Keratinocyte (primary cell): ENCODE measurements around the gene ECEL1. TPM values are rescaled to one million over a fixed set of nuclear protein-coding genes. Genes with fewer than 3 reads are reported as not detected.

ENCODE experiments used
- DNase-seq: peaks from one replicate; pipeline ENCODE4 v3.0.0-alpha.2; 2011; ENCODE audit warnings: low read depth, missing footprints, low spot score
- FAIRE-seq: peaks from 2 replicates; lab custom pipeline; 2011; peaks lifted over from hg19 to GRCh38; lab: Jason Lieb, UNC
- H2AFZ ChIP-seq: 2 replicates; pipeline ENCODE4 v1.6.0; 2012; ENCODE audit warnings: low read length, control low read depth, inconsistent platforms; ENCODE audit not compliant: control insufficient read depth
- H3K27ac ChIP-seq: 2 replicates; pipeline ENCODE4 v1.5.1; 2011; ENCODE audit warnings: low read length; ENCODE audit not compliant: control insufficient read depth, insufficient read depth
- H3K27me3 ChIP-seq: 3 replicates; pipeline ENCODE4 v1.6.0; 2011; ENCODE audit warnings: low read length; ENCODE audit not compliant: control insufficient read depth, insufficient read depth; ENCODE audit errors: extremely low read depth
- H3K36me3 ChIP-seq, 2 experiments: 2 replicates in 1 of 2; 3 replicates in 1 of 2; pipeline ENCODE4 v1.5.1; 2011; ENCODE audit warnings: low read length in 2 of 2, mild to moderate bottlenecking in 1 of 2; ENCODE audit not compliant: control insufficient read depth in 2 of 2, insufficient read depth in 2 of 2; ENCODE audit errors: extremely low read depth in 1 of 2
- H3K4me1 ChIP-seq: 3 replicates; pipeline ENCODE4 v1.5.1; 2011; ENCODE audit warnings: low read length; ENCODE audit not compliant: control insufficient read depth, insufficient read depth; ENCODE audit errors: extremely low read depth
- H3K4me2 ChIP-seq: 3 replicates; pipeline ENCODE4 v1.6.0; 2011; ENCODE audit warnings: low read depth, low read length; ENCODE audit not compliant: control insufficient read depth, insufficient read depth; ENCODE audit errors: extremely low read depth
- H3K4me3 ChIP-seq, 3 experiments: fragments of 200-600 bp in 1 of 3; sonication (generic) in 1 of 3; 2 replicates in 2 of 3; 3 replicates in 1 of 3; pipeline ENCODE4 v1.5.1; 2011 to 2016; ENCODE audit warnings: low read length in 3 of 3, mild to moderate bottlenecking in 3 of 3, control low read depth in 2 of 3, inconsistent platforms in 1 of 3, low read depth in 1 of 3, mixed read lengths in 1 of 3, mixed run types in 1 of 3, moderate library complexity in 1 of 3; ENCODE audit not compliant: control insufficient read depth in 2 of 3, insufficient read depth in 2 of 3; ENCODE audit errors: extremely low read depth in 1 of 3
- H3K79me2 ChIP-seq: 2 replicates; pipeline ENCODE4 v1.6.0; 2012; ENCODE audit warnings: low read length; ENCODE audit not compliant: control insufficient read depth, insufficient read depth
- H3K9ac ChIP-seq: 3 replicates; pipeline ENCODE4 v1.6.0; 2011; ENCODE audit warnings: low read length; ENCODE audit not compliant: control insufficient read depth, insufficient read depth; ENCODE audit errors: extremely low read depth
- H3K9me1 ChIP-seq: 3 replicates; pipeline ENCODE4 v1.6.0; 2011; ENCODE audit warnings: low read length; ENCODE audit not compliant: control insufficient read depth, insufficient read depth; ENCODE audit errors: extremely low read depth
- H3K9me3 ChIP-seq: 2 replicates; pipeline ENCODE4 v1.5.1; 2012; ENCODE audit warnings: low read depth, low read length; ENCODE audit not compliant: control insufficient read depth
- H4K20me1 ChIP-seq: 3 replicates; pipeline ENCODE4 v1.6.0; 2011; ENCODE audit warnings: low read length; ENCODE audit not compliant: control insufficient read depth, insufficient read depth; ENCODE audit errors: extremely low read depth
- EZH2 ChIP-seq: IDR thresholded peaks from one replicate; pipeline ENCODE4 v1.6.1; 2012; ENCODE audit warnings: inconsistent platforms, mild to moderate bottlenecking, low read length, moderate library complexity
- dilution Hi-C: fragments of 300-500 bp; cut with MboI; formaldehyde crosslinking; loops from one replicate; pipeline ENCODE4 v1.7.0; 2020; ENCODE audit warnings: low sequenced_read_pairs; ENCODE audit not compliant: extremely low pct_ligation_motif_present
- polyA plus RNA-seq, 5 experiments: library from polyadenylated mRNA; depleted of rRNA in 3 of 5; stranded (reverse) in 3 of 5; stranded (forward) in 1 of 5; unstranded in 1 of 5; fragments of >200 nt; gene quantifications; 1 replicate in 1 of 5; 2 replicates in 3 of 5; 3 replicates in 1 of 5; pipeline versions ENCODE4 v1.2.1 to v1.2.3, GENCODE V29; 2011 to 2012; ENCODE audit warnings: missing spikeins in 2 of 5, low read depth in 1 of 5, low replicate concordance in 1 of 5
- TF ChIP-seq, protein P1 (sequence below), 3 experiments: IDR thresholded peaks in 1 of 3; conservative IDR thresholded peaks in 1 of 3; optimal IDR thresholded peaks in 1 of 3; 2 replicates in 2 of 3; 3 replicates in 1 of 3; pipeline versions ENCODE3 to v1.5.1; 2011; ENCODE audit warnings: low read length in 3 of 3, mild to moderate bottlenecking in 3 of 3, moderate library complexity in 2 of 3, control low read depth in 1 of 3, inconsistent platforms in 1 of 3; ENCODE audit not compliant: insufficient read depth in 2 of 3; ENCODE audit errors: extremely low read depth in 1 of 3

Gene ECEL1
- polyA plus RNA-seq, 1 donor (not counting 4 experiments of a cell fraction or from before 2014, with no cell fraction given) = not detected

DNA sequence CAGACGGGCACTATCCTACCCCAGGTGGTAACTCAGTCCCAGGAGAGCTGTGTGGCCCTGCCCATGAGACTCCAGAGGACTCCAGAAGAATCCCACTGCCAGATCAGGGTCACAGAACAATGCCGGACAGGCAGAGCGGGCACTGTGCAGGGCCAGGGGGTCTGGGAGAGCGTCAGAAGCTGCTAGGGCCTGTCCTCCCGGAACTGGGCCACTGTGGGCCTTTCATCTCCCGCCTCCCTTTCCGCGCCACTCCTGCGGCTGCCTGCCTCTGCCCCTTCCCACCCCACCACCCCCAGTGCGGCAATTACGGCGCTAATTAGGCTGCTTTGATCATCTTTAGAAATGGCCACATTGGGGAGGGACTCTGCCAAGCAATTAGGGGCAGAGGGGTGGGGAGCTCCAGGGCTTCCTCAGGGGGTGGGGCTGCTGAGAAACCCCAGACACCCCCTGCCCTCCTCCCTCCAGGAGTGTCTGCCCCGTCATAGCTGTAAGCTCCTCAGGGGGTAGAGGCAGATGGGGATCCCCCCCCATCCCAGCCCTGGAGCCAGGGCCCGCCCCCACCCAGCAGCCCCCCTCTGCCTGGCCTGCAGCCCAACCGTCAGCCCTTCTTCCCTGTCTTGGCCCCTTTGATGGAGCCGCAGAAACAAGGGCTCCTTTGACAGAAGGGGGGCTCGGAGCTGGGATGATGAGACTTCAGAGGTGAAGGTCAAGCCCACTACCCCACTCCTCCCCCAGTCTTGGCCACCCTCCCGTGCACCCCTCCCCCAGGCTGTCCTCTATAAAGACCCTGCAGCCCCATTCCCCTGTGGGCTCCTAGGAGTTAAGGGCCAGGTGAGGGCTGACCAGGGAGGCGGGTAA, 32.2 kb upstream of the ECEL1 start, which contains the start of gene PRSS56:
Gene PRSS56, plus strand, starts transcription at position 808 of the 858 bp plus-strand sequence. CDS start 211 bp downstream, outside the sequence.
- Histone ChIP-seq H3K36me3 (no peaks in the 10 kb centered on the region), H3K9me1 (no peaks in the 10 kb centered on the region), H3K4me1 (no peaks in the 10 kb centered on the region), H3K27ac (no peak within 1 kb of the TSS), H3K79me2 (no peaks in the 10 kb centered on the region), H3K27me3 (peaks cover 46% of the 10 kb centered on the region), H3K4me3 (no peak within 1 kb of the TSS), H4K20me1 (no peaks in the 10 kb centered on the region), H2AFZ (no peak within 1 kb of the TSS), H3K9ac (no peak within 1 kb of the TSS), H3K4me2 (no peak within 1 kb of the TSS), H3K9me3 (no peaks in the 10 kb centered on the region)
- FAIRE-seq (no peak), DNase-seq (no peak)
- dilution Hi-C loops = no loop called here
- TF ChIP-seq, protein P1, sequence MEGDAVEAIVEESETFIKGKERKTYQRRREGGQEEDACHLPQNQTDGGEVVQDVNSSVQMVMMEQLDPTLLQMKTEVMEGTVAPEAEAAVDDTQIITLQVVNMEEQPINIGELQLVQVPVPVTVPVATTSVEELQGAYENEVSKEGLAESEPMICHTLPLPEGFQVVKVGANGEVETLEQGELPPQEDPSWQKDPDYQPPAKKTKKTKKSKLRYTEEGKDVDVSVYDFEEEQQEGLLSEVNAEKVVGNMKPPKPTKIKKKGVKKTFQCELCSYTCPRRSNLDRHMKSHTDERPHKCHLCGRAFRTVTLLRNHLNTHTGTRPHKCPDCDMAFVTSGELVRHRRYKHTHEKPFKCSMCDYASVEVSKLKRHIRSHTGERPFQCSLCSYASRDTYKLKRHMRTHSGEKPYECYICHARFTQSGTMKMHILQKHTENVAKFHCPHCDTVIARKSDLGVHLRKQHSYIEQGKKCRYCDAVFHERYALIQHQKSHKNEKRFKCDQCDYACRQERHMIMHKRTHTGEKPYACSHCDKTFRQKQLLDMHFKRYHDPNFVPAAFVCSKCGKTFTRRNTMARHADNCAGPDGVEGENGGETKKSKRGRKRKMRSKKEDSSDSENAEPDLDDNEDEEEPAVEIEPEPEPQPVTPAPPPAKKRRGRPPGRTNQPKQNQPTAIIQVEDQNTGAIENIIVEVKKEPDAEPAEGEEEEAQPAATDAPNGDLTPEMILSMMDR (optimal IDR thresholded peaks at IDR 0.05 in 1 of 3, IDR thresholded peaks at IDR 0.05 in 1 of 3, conservative IDR thresholded peaks at IDR 0.05 in 1 of 3; ENCODE audit: extremely low read depth in 1 of 3, insufficient read depth in 2 of 3, low read length in 3 of 3) = no peak
- TF ChIP-seq EZH2 = no peak

DNA sequence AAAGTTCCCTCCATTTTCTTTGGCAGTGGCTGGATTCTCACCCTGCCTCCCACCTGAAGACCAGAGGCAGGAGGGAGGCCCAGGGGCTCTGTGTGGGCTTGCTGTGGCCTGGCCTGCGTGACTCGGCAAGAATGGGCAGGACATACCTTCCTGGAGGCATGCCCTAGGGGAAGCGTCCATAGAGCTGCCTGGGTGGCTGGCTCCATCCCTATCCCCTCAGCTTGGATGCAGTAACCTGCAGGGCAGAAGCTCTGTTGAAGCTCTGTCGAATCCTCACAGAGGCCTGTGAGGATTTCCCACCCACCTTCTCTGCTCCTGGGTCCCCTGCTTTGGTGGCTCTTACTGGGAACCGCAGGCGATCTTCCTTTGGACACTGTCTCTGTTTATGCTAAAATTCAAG, 31.2 kb upstream of the ECEL1 start:
- Histone ChIP-seq H2AFZ (no peak overlapping the region), H4K20me1 (no peaks in the 10 kb centered on the region), H3K4me3 (no peak overlapping the region), H3K9me3 (no peaks in the 10 kb centered on the region), H3K27me3 (peaks cover 36% of the 10 kb centered on the region), H3K9ac (no peak overlapping the region), H3K27ac (no peak overlapping the region), H3K4me1 (no peaks in the 10 kb centered on the region), H3K79me2 (no peaks in the 10 kb centered on the region), H3K36me3 (no peaks in the 10 kb centered on the region), H3K4me2 (no peak overlapping the region), H3K9me1 (no peaks in the 10 kb centered on the region)
- FAIRE-seq (no peak), DNase-seq (no peak)
- TF ChIP-seq EZH2 = no peak
- TF ChIP-seq, protein P1 (optimal IDR thresholded peaks at IDR 0.05 in 1 of 3, IDR thresholded peaks at IDR 0.05 in 1 of 3, conservative IDR thresholded peaks at IDR 0.05 in 1 of 3; ENCODE audit: extremely low read depth in 1 of 3, insufficient read depth in 2 of 3, low read length in 3 of 3) = no peak
- dilution Hi-C loops = no loop called here
